GM21737 (cell line): ENCODE measurements around the gene CLIP1.
A peak's percentile ranks its signal among the peaks of the same experiment; 100 is the strongest.
"Not testable (repeated sequence)": the region's sequence is repeated elsewhere in the genome, so short reads cannot be mapped to it uniquely, and the experiment has no call there.

ENCODE experiments used
- ATAC-seq: cut with Tn5 transposase; IDR thresholded peaks from one replicate; pipeline ENCODE4 v1.9.1; 2021; ENCODE audit warnings: mild to moderate bottlenecking, moderate library complexity; ENCODE audit not compliant: unreplicated experiment

Gene CLIP1

GRCh38 chr12:122421821-122422729 lies at the start of gene CLIP1:
CLIP1 (minus strand) TSS chr12:122422669; CDS start chr12:122380452, 42,217 bp downstream.
- ATAC-seq, result peak; percentile 69

GRCh38 chr12:122471324-122472226 lies 49.1 kb upstream of the CLIP1 start:
- no peak for ATAC-seq

GRCh38 chr12:122470576-122470975 lies 48.1 kb upstream of the CLIP1 start:
- not testable (repeated sequence) for ATAC-seq

- ATAC-seq, result not testable (repeated sequence)
These were observed 47.4 kb upstream of the CLIP1 start for GRCh38 chr12:122469856-122470255.

GRCh38 chr12:122467983-122468382 lies 45.5 kb upstream of the CLIP1 start:
- no peak for ATAC-seq

- ATAC-seq, result not testable (repeated sequence)
These were observed 42.0 kb upstream of the CLIP1 start for GRCh38 chr12:122464317-122465042.

GRCh38 chr12:122460641-122461040 lies 38.2 kb upstream of the CLIP1 start:
- ATAC-seq, result no peak

GRCh38 chr12:122460061-122460460 lies 37.6 kb upstream of the CLIP1 start:
- no peak for ATAC-seq

GRCh38 chr12:122459211-122459610 lies 36.7 kb upstream of the CLIP1 start:
- ATAC-seq, result no peak

- no peak for ATAC-seq
These were observed 35.9 kb upstream of the CLIP1 start for GRCh38 chr12:122458105-122459035.

GRCh38 chr12:122457627-122458026 lies 35.2 kb upstream of the CLIP1 start:
- no peak for ATAC-seq

GRCh38 chr12:122454739-122455138 lies 32.3 kb upstream of the CLIP1 start:
- ATAC-seq, result no peak

- no peak for ATAC-seq
These were observed 31.8 kb upstream of the CLIP1 start for GRCh38 chr12:122454250-122454721.

GRCh38 chr12:122452701-122453285 lies 30.3 kb upstream of the CLIP1 start:
- no peak for ATAC-seq

- no peak for ATAC-seq
These were observed 26.8 kb upstream of the CLIP1 start for GRCh38 chr12:122449317-122449716.

- ATAC-seq, result not testable (repeated sequence)
These were observed 25.4 kb upstream of the CLIP1 start for GRCh38 chr12:122447825-122448224.

GRCh38 chr12:122446390-122446789 lies 23.9 kb upstream of the CLIP1 start:
- not testable (repeated sequence) for ATAC-seq

- not testable (repeated sequence) for ATAC-seq
These were observed 21.6 kb upstream of the CLIP1 start for GRCh38 chr12:122444071-122444470.

- ATAC-seq, result not testable (repeated sequence)
These were observed 16.4 kb upstream of the CLIP1 start for GRCh38 chr12:122438822-122439221.
